Measurements from ENCODE around the gene DICER1. TPM values are rescaled to one million over a fixed set of nuclear protein-coding genes. Genes with fewer than 3 reads are reported as not detected.

Gene DICER1
- total RNA-seq, 1 experiment from 2014 or later, result 32.7 TPM

- Histone ChIP-seq H3K27me3 (ENCODE audit: control insufficient read depth, insufficient read depth, low read length) (no peaks in the 10 kb centered on the region), H3K36me3 (ENCODE audit: control insufficient read depth, insufficient read depth, low read length) (no peaks in the 10 kb centered on the region; the same call in 1 of the 2 replicates), H3K4me1 (ENCODE audit: control insufficient read depth, insufficient read depth, low read length) (no peaks in the 10 kb centered on the region), H3K9me3 (ENCODE audit: control insufficient read depth, insufficient read depth, low read depth, low read length) (no peaks in the 10 kb centered on the region), H3K27ac (ENCODE audit: low read length) (no peak overlapping the region), H3K4me3 (ENCODE audit: low read depth in 2 of 2, low read length in 2 of 2) (no peak overlapping the region)
- ChIA-PET POLR2A (no interaction called here), CTCF (no interaction called here)
- no TSS peak for BruUV-seq (replicated peaks)
- TF ChIP-seq TCF7L2 (IDR thresholded peaks at IDR 0.05; ENCODE audit: low read depth, low read length), result no peak
- TF ChIP-seq SIN3A (IDR thresholded peaks at IDR 0.05; ENCODE audit: borderline replicate concordance, insufficient read depth, low read depth, low read length), result no peak
- TF ChIP-seq POLR2AphosphoS5 (IDR thresholded peaks at IDR 0.05; ENCODE audit: low read depth, low read length), result no peak
- TF ChIP-seq CTCF (IDR thresholded peaks at IDR 0.05), result no peak
- no peak for TF ChIP-seq REST (IDR thresholded peaks at IDR 0.05; ENCODE audit: insufficient read depth in 1 of 2, low read depth in 2 of 2, low read length in 1 of 2)
- in situ Hi-C loops (cut with HindIII; ENCODE audit: low pct_unique_long_range_greater_than_20kb, low sequenced_read_pairs) (no loop called here), intact Hi-C loops (cut with micrococcal nuclease; ENCODE audit: unreplicated experiment) (no loop called here)
- ATAC-seq, result no peak
- DNase-seq (ENCODE audit: low read depth, low spot score), result no peak
Measured at GRCh38 chr14:95185767-95186392, 28.6 kb upstream of the DICER1 start.

- Histone ChIP-seq H3K27ac (ENCODE audit: low read length) (no peak overlapping the region), H3K4me1 (ENCODE audit: control insufficient read depth, insufficient read depth, low read length) (no peaks in the 10 kb centered on the region), H3K9me3 (ENCODE audit: control insufficient read depth, insufficient read depth, low read depth, low read length) (no peaks in the 10 kb centered on the region), H3K27me3 (ENCODE audit: control insufficient read depth, insufficient read depth, low read length) (no peaks in the 10 kb centered on the region), H3K4me3 (ENCODE audit: low read depth in 2 of 2, low read length in 2 of 2) (no peak overlapping the region), H3K36me3 (ENCODE audit: control insufficient read depth, insufficient read depth, low read length) (no peaks in the 10 kb centered on the region; the same call in 1 of the 2 replicates)
- intact Hi-C loops (cut with micrococcal nuclease; ENCODE audit: unreplicated experiment) (no loop called here), in situ Hi-C loops (cut with HindIII; ENCODE audit: low pct_unique_long_range_greater_than_20kb, low sequenced_read_pairs) (no loop called here)
- POLR2A ChIA-PET, result no interaction called here
- ATAC-seq, result no peak
- TF ChIP-seq TCF7L2 (IDR thresholded peaks at IDR 0.05; ENCODE audit: low read depth, low read length), result no peak
- no peak for DNase-seq (ENCODE audit: low read depth, low spot score)
- CTCF ChIA-PET, result no interaction called here
- BruUV-seq (replicated peaks), result no TSS peak
Measured at GRCh38 chr14:95185033-95185766, 27.9 kb upstream of the DICER1 start.

GRCh38 chr14:95184413-95184790, 27.1 kb upstream of the DICER1 start:
- in situ Hi-C loops (cut with HindIII; ENCODE audit: low pct_unique_long_range_greater_than_20kb, low sequenced_read_pairs) (no loop called here), intact Hi-C loops (cut with micrococcal nuclease; ENCODE audit: unreplicated experiment) (no loop called here)
- no TSS peak for BruUV-seq (replicated peaks)
- Histone ChIP-seq H3K36me3 (ENCODE audit: control insufficient read depth, insufficient read depth, low read length) (no peaks in the 10 kb centered on the region; the same call in 1 of the 2 replicates), H3K4me3 (ENCODE audit: low read depth in 2 of 2, low read length in 2 of 2) (no peak overlapping the region), H3K9me3 (ENCODE audit: control insufficient read depth, insufficient read depth, low read depth, low read length) (no peaks in the 10 kb centered on the region), H3K27ac (ENCODE audit: low read length) (no peak overlapping the region), H3K27me3 (ENCODE audit: control insufficient read depth, insufficient read depth, low read length) (no peaks in the 10 kb centered on the region), H3K4me1 (ENCODE audit: control insufficient read depth, insufficient read depth, low read length) (no peaks in the 10 kb centered on the region)
- no peak for DNase-seq (ENCODE audit: low read depth, low spot score)
- ChIA-PET CTCF (no interaction called here), POLR2A (no interaction called here)
- no peak for ATAC-seq
- TF ChIP-seq SIN3A (IDR thresholded peaks at IDR 0.05; ENCODE audit: borderline replicate concordance, insufficient read depth, low read depth, low read length) (no peak), CTCF (IDR thresholded peaks at IDR 0.05) (no peak), POLR2AphosphoS5 (IDR thresholded peaks at IDR 0.05; ENCODE audit: low read depth, low read length) (no peak), TCF7L2 (IDR thresholded peaks at IDR 0.05; ENCODE audit: low read depth, low read length) (no peak), REST (IDR thresholded peaks at IDR 0.05; ENCODE audit: insufficient read depth in 1 of 2, low read depth in 2 of 2, low read length in 1 of 2) (no peak)
